PC-3 (cell line): ENCODE data around the gene KCNE5. TPM values are rescaled to one million over a fixed set of nuclear protein-coding genes. Genes with fewer than 3 reads are reported as not detected.

Source experiments
- total RNA-seq: library from RNA; depleted of rRNA; stranded (reverse); fragments of >200 nt; gene quantifications from 2 replicates; pipeline ENCODE4 v1.2.3, GENCODE V29; 2014; rRNA removed

Gene KCNE5
- total RNA-seq, 1 experiment from 2014 or later, result not detected

Other genes starting within 250 kb of the KCNE5 start
- gene GUCY2F, start 143.1 kb downstream of the KCNE5 start, total RNA-seq, result not detected in 2 replicates
- gene NXT2, start 88.3 kb downstream of the KCNE5 start, total RNA-seq, result 10.7 and 13.9 TPM in 2 replicates
- gene ACSL4, start 108.1 kb upstream of the KCNE5 start, total RNA-seq, result 41.7 and 53.1 TPM in 2 replicates